SK-N-SH (cell line): Measurements from ENCODE around the gene CFAP299. TPM values are rescaled to one million over a fixed set of nuclear protein-coding genes. Genes with fewer than 3 reads are reported as not detected.
"Not testable (repeated sequence)": the region's sequence is repeated elsewhere in the genome, so short reads cannot be mapped to it uniquely, and the experiment has no call there.

Source experiments
- CTCF ChIA-PET: fragments of 300-600, 350-600 bp; formaldehyde crosslinking; extraction: SDS; loops from one replicate; lab custom pipeline; 2021; lab: Yijun Ruan, JAX
- POLR2A ChIA-PET: fragments of 350-600 bp; sonication (Branson Sonifier 250); formaldehyde crosslinking; extraction: SDS; loops from one replicate; lab custom pipeline; 2020; ENCODE audit warnings: antibody characterized with exemption, inconsistent platforms; lab: Yijun Ruan, JAX
- DNase-seq: peaks from one replicate; pipeline ENCODE4 v3.0.0; 2012
- H2AFZ ChIP-seq: fragments of 200-600 bp; sonication (generic); 2 replicates; pipeline ENCODE4 v1.8.1; 2016; ENCODE audit warnings: antibody characterized with exemption, mild to moderate bottlenecking, low read depth
- H3F3A ChIP-seq: fragments of 200-600 bp; sonication (generic); replicated peaks from 2 replicates; pipeline ENCODE3; 2016; ENCODE audit warnings: antibody characterized with exemption, mild to moderate bottlenecking; ENCODE audit not compliant: insufficient read depth
- H3K27ac ChIP-seq, 2 experiments: fragments of 200-500 bp in 1 of 2; fragments of 200-600 bp in 1 of 2; sonication (Bioruptor generic) in 1 of 2; sonication (generic), shearing (Covaris generic) in 1 of 2; 2 replicates each; pipeline versions ENCODE4 v1.5.1 to v1.6.1; 2014 to 2016; ENCODE audit warnings: low read depth in 2 of 2, inconsistent platforms in 1 of 2, low read length in 1 of 2, mild to moderate bottlenecking in 1 of 2, mixed read lengths in 1 of 2
- H3K27me3 ChIP-seq: fragments of 200-600 bp; sonication (generic), shearing (Covaris generic); 2 replicates; pipeline ENCODE4 v1.6.1; 2016; ENCODE audit warnings: mixed run types; ENCODE audit not compliant: insufficient read depth
- H3K36me3 ChIP-seq, 2 experiments: fragments of 200-500 bp in 1 of 2; fragments of 200-600 bp in 1 of 2; sonication (Bioruptor generic) in 1 of 2; sonication (generic) in 1 of 2; replicated peaks in 1 of 2; 2 replicates each; pipeline versions ENCODE3 to v1.5.1; 2014 to 2016; ENCODE audit warnings: low read length in 1 of 2, mild to moderate bottlenecking in 1 of 2; ENCODE audit not compliant: insufficient read depth in 2 of 2, control insufficient read depth in 1 of 2
- H3K4me1 ChIP-seq, 2 experiments: fragments of 200-500 bp in 1 of 2; fragments of 200-600 bp in 1 of 2; sonication (Bioruptor generic) in 1 of 2; sonication (generic), shearing (Covaris generic) in 1 of 2; 2 replicates each; pipeline versions ENCODE4 v1.5.1 to v1.6.1; 2014 to 2016; ENCODE audit warnings: low read depth in 1 of 2, low read length in 1 of 2, mixed run types in 1 of 2; ENCODE audit not compliant: insufficient read depth in 2 of 2, control insufficient read depth in 1 of 2
- H3K4me2 ChIP-seq: fragments of 200-600 bp; sonication (generic), shearing (Covaris generic); 2 replicates; pipeline ENCODE4 v1.6.1; 2017; ENCODE audit warnings: mixed run types
- H3K4me3 ChIP-seq, 2 experiments: fragments of 200-500 bp in 1 of 2; fragments of 200-600 bp in 1 of 2; sonication (Bioruptor generic) in 1 of 2; sonication (generic), shearing (Covaris generic) in 1 of 2; 2 replicates each; pipeline versions ENCODE4 v1.5.1 to v1.8.1; 2014 to 2016; ENCODE audit warnings: low read depth in 2 of 2, inconsistent platforms in 1 of 2, low read length in 1 of 2, mild to moderate bottlenecking in 1 of 2, mixed read lengths in 1 of 2, moderate library complexity in 1 of 2
- H3K79me2 ChIP-seq: fragments of 200-600 bp; sonication (generic); 2 replicates; pipeline ENCODE4 v1.8.1; 2017; ENCODE audit warnings: mild to moderate bottlenecking; ENCODE audit not compliant: insufficient read depth
- H3K9ac ChIP-seq: fragments of 200-600 bp; sonication (generic); 2 replicates; pipeline ENCODE4 v1.6.1; 2017; ENCODE audit warnings: mixed run types
- H3K9me2 ChIP-seq: fragments of 200-600 bp; sonication (generic); 2 replicates; pipeline ENCODE4 v1.6.1; 2017; ENCODE audit warnings: mixed run types
- H3K9me3 ChIP-seq: fragments of 200-600 bp; sonication (generic); 2 replicates; pipeline ENCODE4 v1.6.1; 2017; ENCODE audit warnings: mixed run types, mild to moderate bottlenecking, moderate library complexity
- H4K20me1 ChIP-seq: fragments of 200-600 bp; sonication (generic); 2 replicates; pipeline ENCODE4 v1.6.1; 2017; ENCODE audit warnings: mild to moderate bottlenecking, mixed run types; ENCODE audit not compliant: insufficient read depth
- CTCF ChIP-seq: fragments of 200-600 bp; sonication (generic); IDR thresholded peaks from 2 replicates; pipeline ENCODE4 v1.6.1; 2017; ENCODE audit warnings: antibody characterized with exemption, mild to moderate bottlenecking, moderate library complexity
- ELF1 ChIP-seq: IDR thresholded peaks from 2 replicates; pipeline ENCODE4 v1.4.0; 2012
- GATA2 ChIP-seq: sonication (generic); formaldehyde crosslinking; IDR thresholded peaks from 2 replicates; pipeline ENCODE4 v1.5.0; 2020; ENCODE audit warnings: mild to moderate bottlenecking, missing genetic modification reagents
- RAD21 ChIP-seq: IDR thresholded peaks from 2 replicates; pipeline ENCODE4 v1.6.1; 2012; ENCODE audit warnings: mild to moderate bottlenecking, low read length
- RCOR1 ChIP-seq: fragments of 150-350 bp; IDR thresholded peaks from 2 replicates; pipeline ENCODE4 v1.6.1; 2017; ENCODE audit warnings: antibody characterized with exemption, low read length
- RXRA ChIP-seq: IDR thresholded peaks from 2 replicates; pipeline ENCODE4 v1.4.0; 2012; ENCODE audit warnings: low read depth, mild to moderate bottlenecking, borderline replicate concordance
- SMC3 ChIP-seq: IDR thresholded peaks from 2 replicates; pipeline ENCODE4 v1.6.1; 2012; ENCODE audit warnings: low read depth, low read length, improper control_type of control experiment
- TAF1 ChIP-seq: IDR thresholded peaks from 2 replicates; pipeline ENCODE4 v1.6.1; 2012; ENCODE audit warnings: low read depth, mild to moderate bottlenecking, low read length, moderate library complexity, borderline replicate concordance
- TCF12 ChIP-seq: IDR thresholded peaks from 2 replicates; pipeline ENCODE4 v1.4.0; 2012
- YY1 ChIP-seq: IDR thresholded peaks from 2 replicates; pipeline ENCODE4 v1.4.0; 2012; ENCODE audit warnings: low read depth, mild to moderate bottlenecking
- WGBS: methylation state at CpG from one replicate; pipeline ENCODE4 v1.1.6; 2017; ENCODE audit warnings: low lambda C conversion rate; 5-methylcytosine and 5-hydroxymethylcytosine counted together
- polyA plus RNA-seq, 3 experiments: library from polyadenylated mRNA; depleted of rRNA; stranded (reverse); fragments of >200 nt; gene quantifications; 2 replicates each; pipeline ENCODE4 v1.2.3, GENCODE V29; 2012
- TF ChIP-seq, protein P1 (sequence below): fragments of 150-350 bp; IDR thresholded peaks from 2 replicates; pipeline ENCODE4 v1.6.1; 2017; ENCODE audit warnings: antibody characterized with exemption, low read length, low read depth, borderline replicate concordance
- TF ChIP-seq, protein P2 (sequence below): IDR thresholded peaks from 2 replicates; pipeline ENCODE4 v1.4.0; 2012; ENCODE audit warnings: low read depth, borderline replicate concordance

CFAP299 gene
- polyA plus RNA-seq, 1 of the 3 experiments (the other 2 are of a cell fraction): 1.2 TPM

DNA sequence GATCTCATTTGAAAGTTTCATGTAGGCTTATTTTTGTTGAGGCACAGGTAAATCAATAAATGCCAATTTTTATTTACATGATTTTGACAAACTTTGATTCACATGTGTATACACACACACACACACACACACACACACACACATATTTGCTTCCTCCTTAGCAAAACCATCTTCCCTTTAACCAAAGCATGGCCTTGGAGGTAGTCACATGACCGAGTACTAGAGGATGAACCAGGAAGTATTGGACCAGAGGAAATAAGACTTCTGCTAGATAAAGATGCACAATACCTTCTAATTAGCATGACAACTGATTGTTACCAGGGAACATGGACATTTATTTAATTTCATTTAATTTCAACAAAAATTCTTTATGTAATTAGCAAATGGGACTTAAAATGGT, 23.4 kb upstream of the CFAP299 start:
- CTCF ChIA-PET: no interaction called here

DNA sequence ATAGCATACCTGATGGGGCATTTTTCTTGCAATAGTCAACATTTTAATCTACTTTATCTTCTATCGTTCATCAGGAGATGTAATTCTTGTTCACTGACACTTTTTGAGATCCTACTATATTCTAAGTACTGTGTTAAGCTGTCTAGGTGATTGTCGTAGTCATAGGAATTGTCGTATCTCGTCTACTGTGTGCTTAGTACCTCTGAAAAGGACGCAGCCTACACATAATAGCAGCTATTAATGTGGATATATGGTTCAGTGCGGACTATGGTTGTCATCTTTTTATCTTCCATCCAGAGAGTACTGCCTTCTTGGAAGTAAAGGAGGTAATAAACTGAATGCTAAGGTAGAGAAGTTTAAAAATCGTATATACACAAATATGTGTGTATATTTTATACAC, 21.9 kb upstream of the CFAP299 start:
- Histone ChIP-seq H3K9ac (no peak overlapping the region), H3F3A (peaks cover 28% of the 10 kb centered on the region), H3K79me2 (peaks cover 11% of the 10 kb centered on the region; the same call in 1 of the 2 replicates), H3K9me2 (no peaks in the 10 kb centered on the region), H4K20me1 (no peaks in the 10 kb centered on the region), H3K4me3 (no peak overlapping the region), H3K4me2 (no peak overlapping the region), H3K27me3 (no peaks in the 10 kb centered on the region), H2AFZ (no peak overlapping the region), H3K4me1 (peaks cover 0 to 21% of the 10 kb centered on the region in 2 experiments; a peak in 2 of 4 replicates), H3K36me3 (no peaks in the 10 kb centered on the region), H3K9me3 (no peaks in the 10 kb centered on the region), H3K27ac (peak overlapping the region in 1 of 2 experiments; percentile 14; a peak in 1 of 4 replicates)
- CTCF ChIA-PET: interaction anchor here (1.2 kb wide), 1 partner anchor 20 kb away, joined by 3 read pairs; no protein-coding TSS in a partner anchor
- 69% methylated on average over 7 of the region's 7 CpGs for WGBS
- no peak for TF ChIP-seq RXRA
- no peak for TF ChIP-seq TCF12
- TF ChIP-seq SMC3: no peak
- TF ChIP-seq YY1: no peak
- no peak for TF ChIP-seq TAF1
- TF ChIP-seq, protein P1, sequence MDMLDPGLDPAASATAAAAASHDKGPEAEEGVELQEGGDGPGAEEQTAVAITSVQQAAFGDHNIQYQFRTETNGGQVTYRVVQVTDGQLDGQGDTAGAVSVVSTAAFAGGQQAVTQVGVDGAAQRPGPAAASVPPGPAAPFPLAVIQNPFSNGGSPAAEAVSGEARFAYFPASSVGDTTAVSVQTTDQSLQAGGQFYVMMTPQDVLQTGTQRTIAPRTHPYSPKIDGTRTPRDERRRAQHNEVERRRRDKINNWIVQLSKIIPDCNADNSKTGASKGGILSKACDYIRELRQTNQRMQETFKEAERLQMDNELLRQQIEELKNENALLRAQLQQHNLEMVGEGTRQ: no peak
- POLR2A ChIA-PET: no interaction called here
- no peak for DNase-seq

More for the DNA sequence above, 23.4 kb upstream of the CFAP299 start:
- no peaks in the 10 kb centered on the region for H3K9me2 ChIP-seq
- DNase-seq: no peak
- H3K27me3 ChIP-seq: no peaks in the 10 kb centered on the region
- no peak overlapping the region for H3K4me3 ChIP-seq
- TF ChIP-seq CTCF (no peak), ELF1 (0 out of 2 replicates have a peak, but pooled peaks have one; percentile 20), RAD21 (no peak), GATA2 (CRISPR knock-in tag) (no peak), RCOR1 (no peak)
- TF ChIP-seq, protein P2, sequence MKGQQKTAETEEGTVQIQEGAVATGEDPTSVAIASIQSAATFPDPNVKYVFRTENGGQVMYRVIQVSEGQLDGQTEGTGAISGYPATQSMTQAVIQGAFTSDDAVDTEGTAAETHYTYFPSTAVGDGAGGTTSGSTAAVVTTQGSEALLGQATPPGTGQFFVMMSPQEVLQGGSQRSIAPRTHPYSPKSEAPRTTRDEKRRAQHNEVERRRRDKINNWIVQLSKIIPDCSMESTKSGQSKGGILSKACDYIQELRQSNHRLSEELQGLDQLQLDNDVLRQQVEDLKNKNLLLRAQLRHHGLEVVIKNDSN: peak; percentile 59; the same call in 1 of the 2 replicates
- H3K36me3 ChIP-seq: no peaks in the 10 kb centered on the region
- no peak overlapping the region for H3K9ac ChIP-seq
- H3K79me2 ChIP-seq: peaks cover 9% of the 10 kb centered on the region; the same call in 1 of the 2 replicates
- H3F3A ChIP-seq: peaks cover 39% of the 10 kb centered on the region
- H3K9me3 ChIP-seq: no peaks in the 10 kb centered on the region
- no peaks in the 10 kb centered on the region for H4K20me1 ChIP-seq
- POLR2A ChIA-PET: no interaction called here
- no peak overlapping the region for H3K4me2 ChIP-seq
- H2AFZ ChIP-seq: no peak overlapping the region
- 100% methylated on average over 1 of the region's 1 CpG for WGBS
- H3K4me1 ChIP-seq: peaks cover 5 to 31% of the 10 kb centered on the region in 2 experiments; a peak in 3 of 4 replicates
- no peak overlapping the region for H3K27ac ChIP-seq

GRCh38 chr4:80315848-80316247, 19.7 kb upstream of the CFAP299 start:
- H3K9me3 ChIP-seq, DNase-seq, H3K4me2 ChIP-seq, POLR2A ChIA-PET, H3K9me2 ChIP-seq, CTCF ChIA-PET, H3K27ac ChIP-seq, H3K9ac ChIP-seq, H3K36me3 ChIP-seq, H3K4me3 ChIP-seq, H3K27me3 ChIP-seq, H4K20me1 ChIP-seq, H3K79me2 ChIP-seq, H2AFZ ChIP-seq, H3K4me1 ChIP-seq: not testable (repeated sequence)
- peaks cover 19% of the 10 kb centered on the region for H3F3A ChIP-seq
